HepG2 (cell line): ENCODE data around the gene TRPM5. TPM values are rescaled to one million over a fixed set of nuclear protein-coding genes. Genes with fewer than 3 reads are reported as not detected.
A peak's percentile ranks its signal among the peaks of the same experiment; 100 is the strongest.

Experiments
- HHEX ChIP-seq: IDR thresholded peaks from 2 replicates; pipeline ENCODE4 v1.6.1; 2016; ENCODE audit warnings: control low read depth
- MZF1 ChIP-seq: sonication (generic); formaldehyde crosslinking; IDR thresholded peaks from 2 replicates; pipeline ENCODE4 v1.8.1; 2023; ENCODE audit warnings: mild to moderate bottlenecking, missing genetic modification reagents, borderline replicate concordance
- SOX5 ChIP-seq: IDR thresholded peaks from 2 replicates; pipeline ENCODE4 v1.6.1; 2016; ENCODE audit warnings: borderline replicate concordance
- THYN1 ChIP-seq: sonication (generic); formaldehyde crosslinking; IDR thresholded peaks from 2 replicates; pipeline ENCODE4 v1.8.1; 2023; ENCODE audit warnings: low read depth, mild to moderate bottlenecking, moderate library complexity, missing genetic modification reagents, borderline replicate concordance
- TOE1 ChIP-seq: sonication (generic); formaldehyde crosslinking; IDR thresholded peaks from 2 replicates; pipeline ENCODE4 v1.4.0; 2020; ENCODE audit warnings: mild to moderate bottlenecking, missing genetic modification reagents
- ZBTB3 ChIP-seq: sonication (generic); formaldehyde crosslinking; IDR thresholded peaks from 2 replicates; pipeline ENCODE4 v1.4.0; 2020; ENCODE audit warnings: low read depth, mild to moderate bottlenecking, moderate library complexity, missing genetic modification reagents, borderline replicate concordance
- ZNF207 ChIP-seq: fragments of 450-650 bp; IDR thresholded peaks from 2 replicates; pipeline ENCODE4 v1.6.1; 2016; ENCODE audit warnings: antibody characterized with exemption, borderline replicate concordance
- ZNF24 ChIP-seq: fragments of 450-650 bp; IDR thresholded peaks from 2 replicates; pipeline ENCODE4 v1.6.1; 2017; ENCODE audit warnings: antibody characterized with exemption, mild to moderate bottlenecking
- ZNF577 ChIP-seq: sonication (generic); formaldehyde crosslinking; IDR thresholded peaks from 2 replicates; pipeline ENCODE4 v1.4.0; 2020; ENCODE audit warnings: mild to moderate bottlenecking, low read depth, missing genetic modification reagents, borderline replicate concordance
- ZSCAN20 ChIP-seq: sonication (generic); formaldehyde crosslinking; IDR thresholded peaks from 2 replicates; pipeline ENCODE4 v1.4.0; 2020; ENCODE audit warnings: missing genetic modification reagents, mild to moderate bottlenecking, borderline replicate concordance
- polyA plus RNA-seq, 8 experiments: library from polyadenylated mRNA; depleted of rRNA in 3 of 8; stranded (reverse) in 7 of 8; unstranded in 1 of 8; fragments of >200 nt; fragmentation: Illumina TruSeq in 4 of 8; extraction: Trizol in 4 of 8; gene quantifications; 2 replicates each; pipeline versions ENCODE4 v1.2.1 to v1.2.3, GENCODE V29; 2011 to 2016; ENCODE audit warnings: low read depth in 4 of 8, missing spikeins in 1 of 8, mixed read lengths in 1 of 8; ENCODE audit not compliant: insufficient read depth in 1 of 8
- total RNA-seq, 5 experiments: library from RNA; depleted of rRNA; stranded (reverse); fragments of >200 nt; fragmentation: Illumina TruSeq; extraction: Trizol; gene quantifications; 2 replicates each; pipeline ENCODE4 v1.2.3, GENCODE V29; 2016; ENCODE audit warnings: low read depth in 1 of 5
- TF ChIP-seq, protein P1 (sequence below): sonication (generic); formaldehyde crosslinking; IDR thresholded peaks from 2 replicates; pipeline ENCODE4 v1.9.0; 2021; ENCODE audit warnings: mild to moderate bottlenecking, missing genetic modification reagents
- TF ChIP-seq, protein P2 (sequence below): sonication (generic); formaldehyde crosslinking; IDR thresholded peaks from 2 replicates; pipeline ENCODE4 v1.5.0; 2020; ENCODE audit warnings: missing genetic modification reagents
- TF ChIP-seq, protein P3 (sequence below): sonication (generic); formaldehyde crosslinking; IDR thresholded peaks from 2 replicates; pipeline ENCODE4 v1.4.0; 2020; ENCODE audit warnings: missing genetic modification reagents, mild to moderate bottlenecking, borderline replicate concordance
- TF ChIP-seq, protein P4 (sequence below): sonication (generic); formaldehyde crosslinking; IDR thresholded peaks from 2 replicates; pipeline ENCODE4 v1.4.0; 2020; ENCODE audit warnings: mild to moderate bottlenecking, missing genetic modification reagents, borderline replicate concordance
- TF ChIP-seq, protein P5 (sequence below): sonication (generic); formaldehyde crosslinking; IDR thresholded peaks from 2 replicates; pipeline ENCODE4 v1.5.0; 2020; ENCODE audit warnings: mild to moderate bottlenecking, missing genetic modification reagents

The TRPM5 gene
- total and polyA plus RNA-seq, 2 of the 13 experiments (the other 11 are each of a cell fraction or from before 2014, with no cell fraction given), result 0.12 TPM; not detected in 1

DNA sequence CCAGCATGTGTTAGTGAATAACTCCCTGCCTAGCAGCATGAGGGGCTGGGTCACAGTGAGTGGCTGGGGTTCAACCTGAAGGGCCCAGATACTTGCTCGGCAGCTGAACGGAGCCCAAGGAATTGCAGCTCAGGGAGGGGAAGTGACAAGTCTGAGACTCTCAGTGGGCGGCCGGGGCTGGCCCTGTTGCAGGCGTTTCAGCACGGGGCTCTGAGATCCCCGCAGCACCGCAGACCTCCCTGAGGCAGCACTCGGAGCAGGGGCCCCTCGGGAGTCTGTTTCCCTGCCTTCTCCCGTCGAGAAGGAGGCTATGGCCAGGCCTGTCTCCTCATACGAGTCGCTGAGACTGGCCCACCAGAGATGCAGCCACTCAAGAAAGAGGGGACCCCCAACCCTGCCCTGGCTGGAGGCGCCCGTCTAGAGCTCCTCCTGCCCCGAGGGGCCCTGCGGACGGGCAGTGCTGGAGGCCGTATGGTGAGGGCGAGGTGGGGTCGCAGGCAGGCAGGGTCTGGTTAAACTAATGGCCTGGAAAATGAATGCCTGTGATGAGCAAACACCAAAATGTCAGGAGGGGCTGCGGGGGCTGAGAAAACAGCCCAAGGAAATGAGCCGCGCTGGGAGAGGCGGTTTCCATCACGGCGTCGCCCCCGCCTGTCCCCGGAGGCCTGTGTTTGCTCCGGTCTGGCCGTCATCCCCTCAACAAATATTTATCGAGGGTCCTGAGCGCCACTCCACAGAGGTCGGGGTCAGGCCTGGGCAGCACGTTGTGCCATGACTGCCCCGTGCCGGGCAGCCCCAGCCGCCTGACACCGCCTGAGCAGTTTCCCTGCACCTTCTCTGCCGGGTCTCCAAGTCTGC lies 34.5 kb downstream of the TRPM5 start (continued):
- TF ChIP-seq, protein P1, sequence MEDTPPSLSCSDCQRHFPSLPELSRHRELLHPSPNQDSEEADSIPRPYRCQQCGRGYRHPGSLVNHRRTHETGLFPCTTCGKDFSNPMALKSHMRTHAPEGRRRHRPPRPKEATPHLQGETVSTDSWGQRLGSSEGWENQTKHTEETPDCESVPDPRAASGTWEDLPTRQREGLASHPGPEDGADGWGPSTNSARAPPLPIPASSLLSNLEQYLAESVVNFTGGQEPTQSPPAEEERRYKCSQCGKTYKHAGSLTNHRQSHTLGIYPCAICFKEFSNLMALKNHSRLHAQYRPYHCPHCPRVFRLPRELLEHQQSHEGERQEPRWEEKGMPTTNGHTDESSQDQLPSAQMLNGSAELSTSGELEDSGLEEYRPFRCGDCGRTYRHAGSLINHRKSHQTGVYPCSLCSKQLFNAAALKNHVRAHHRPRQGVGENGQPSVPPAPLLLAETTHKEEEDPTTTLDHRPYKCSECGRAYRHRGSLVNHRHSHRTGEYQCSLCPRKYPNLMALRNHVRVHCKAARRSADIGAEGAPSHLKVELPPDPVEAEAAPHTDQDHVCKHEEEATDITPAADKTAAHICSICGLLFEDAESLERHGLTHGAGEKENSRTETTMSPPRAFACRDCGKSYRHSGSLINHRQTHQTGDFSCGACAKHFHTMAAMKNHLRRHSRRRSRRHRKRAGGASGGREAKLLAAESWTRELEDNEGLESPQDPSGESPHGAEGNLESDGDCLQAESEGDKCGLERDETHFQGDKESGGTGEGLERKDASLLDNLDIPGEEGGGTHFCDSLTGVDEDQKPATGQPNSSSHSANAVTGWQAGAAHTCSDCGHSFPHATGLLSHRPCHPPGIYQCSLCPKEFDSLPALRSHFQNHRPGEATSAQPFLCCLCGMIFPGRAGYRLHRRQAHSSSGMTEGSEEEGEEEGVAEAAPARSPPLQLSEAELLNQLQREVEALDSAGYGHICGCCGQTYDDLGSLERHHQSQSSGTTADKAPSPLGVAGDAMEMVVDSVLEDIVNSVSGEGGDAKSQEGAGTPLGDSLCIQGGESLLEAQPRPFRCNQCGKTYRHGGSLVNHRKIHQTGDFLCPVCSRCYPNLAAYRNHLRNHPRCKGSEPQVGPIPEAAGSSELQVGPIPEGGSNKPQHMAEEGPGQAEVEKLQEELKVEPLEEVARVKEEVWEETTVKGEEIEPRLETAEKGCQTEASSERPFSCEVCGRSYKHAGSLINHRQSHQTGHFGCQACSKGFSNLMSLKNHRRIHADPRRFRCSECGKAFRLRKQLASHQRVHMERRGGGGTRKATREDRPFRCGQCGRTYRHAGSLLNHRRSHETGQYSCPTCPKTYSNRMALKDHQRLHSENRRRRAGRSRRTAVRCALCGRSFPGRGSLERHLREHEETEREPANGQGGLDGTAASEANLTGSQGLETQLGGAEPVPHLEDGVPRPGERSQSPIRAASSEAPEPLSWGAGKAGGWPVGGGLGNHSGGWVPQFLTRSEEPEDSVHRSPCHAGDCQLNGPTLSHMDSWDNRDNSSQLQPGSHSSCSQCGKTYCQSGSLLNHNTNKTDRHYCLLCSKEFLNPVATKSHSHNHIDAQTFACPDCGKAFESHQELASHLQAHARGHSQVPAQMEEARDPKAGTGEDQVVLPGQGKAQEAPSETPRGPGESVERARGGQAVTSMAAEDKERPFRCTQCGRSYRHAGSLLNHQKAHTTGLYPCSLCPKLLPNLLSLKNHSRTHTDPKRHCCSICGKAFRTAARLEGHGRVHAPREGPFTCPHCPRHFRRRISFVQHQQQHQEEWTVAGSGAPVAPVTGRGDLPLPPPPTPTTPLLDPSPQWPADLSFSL (CRISPR knock-in tag), result no peak
- TF ChIP-seq, protein P2, sequence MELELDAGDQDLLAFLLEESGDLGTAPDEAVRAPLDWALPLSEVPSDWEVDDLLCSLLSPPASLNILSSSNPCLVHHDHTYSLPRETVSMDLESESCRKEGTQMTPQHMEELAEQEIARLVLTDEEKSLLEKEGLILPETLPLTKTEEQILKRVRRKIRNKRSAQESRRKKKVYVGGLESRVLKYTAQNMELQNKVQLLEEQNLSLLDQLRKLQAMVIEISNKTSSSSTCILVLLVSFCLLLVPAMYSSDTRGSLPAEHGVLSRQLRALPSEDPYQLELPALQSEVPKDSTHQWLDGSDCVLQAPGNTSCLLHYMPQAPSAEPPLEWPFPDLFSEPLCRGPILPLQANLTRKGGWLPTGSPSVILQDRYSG (CRISPR knock-in tag), result no peak
- TF ChIP-seq, protein P3, sequence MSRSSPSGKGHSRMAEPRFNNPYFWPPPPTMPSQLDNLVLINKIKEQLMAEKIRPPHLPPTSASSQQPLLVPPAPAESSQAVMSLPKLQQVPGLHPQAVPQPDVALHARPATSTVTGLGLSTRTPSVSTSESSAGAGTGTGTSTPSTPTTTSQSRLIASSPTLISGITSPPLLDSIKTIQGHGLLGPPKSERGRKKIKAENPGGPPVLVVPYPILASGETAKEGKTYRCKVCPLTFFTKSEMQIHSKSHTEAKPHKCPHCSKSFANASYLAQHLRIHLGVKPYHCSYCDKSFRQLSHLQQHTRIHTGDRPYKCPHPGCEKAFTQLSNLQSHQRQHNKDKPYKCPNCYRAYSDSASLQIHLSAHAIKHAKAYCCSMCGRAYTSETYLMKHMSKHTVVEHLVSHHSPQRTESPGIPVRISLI (CRISPR knock-in tag), result no peak
- TF ChIP-seq MZF1 (CRISPR knock-in tag) (no peak), ZNF24 (no peak), ZNF207 (no peak), ZNF577 (CRISPR knock-in tag) (no peak), ZSCAN20 (CRISPR knock-in tag) (no peak), SOX5 (peak; percentile 50; the same call in 1 of the 2 replicates), THYN1 (CRISPR knock-in tag) (no peak), TOE1 (CRISPR knock-in tag) (no peak), HHEX (no peak), ZBTB3 (no peak)
- TF ChIP-seq, protein P4, sequence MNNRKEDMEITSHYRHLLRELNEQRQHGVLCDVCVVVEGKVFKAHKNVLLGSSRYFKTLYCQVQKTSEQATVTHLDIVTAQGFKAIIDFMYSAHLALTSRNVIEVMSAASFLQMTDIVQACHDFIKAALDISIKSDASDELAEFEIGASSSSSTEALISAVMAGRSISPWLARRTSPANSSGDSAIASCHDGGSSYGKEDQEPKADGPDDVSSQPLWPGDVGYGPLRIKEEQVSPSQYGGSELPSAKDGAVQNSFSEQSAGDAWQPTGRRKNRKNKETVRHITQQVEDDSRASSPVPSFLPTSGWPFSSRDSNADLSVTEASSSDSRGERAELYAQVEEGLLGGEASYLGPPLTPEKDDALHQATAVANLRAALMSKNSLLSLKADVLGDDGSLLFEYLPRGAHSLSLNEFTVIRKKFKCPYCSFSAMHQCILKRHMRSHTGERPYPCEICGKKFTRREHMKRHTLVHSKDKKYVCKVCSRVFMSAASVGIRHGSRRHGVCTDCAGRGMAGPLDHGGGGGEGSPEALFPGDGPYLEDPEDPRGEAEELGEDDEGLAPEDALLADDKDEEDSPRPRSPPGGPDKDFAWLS, result no peak
- TF ChIP-seq, protein P5, sequence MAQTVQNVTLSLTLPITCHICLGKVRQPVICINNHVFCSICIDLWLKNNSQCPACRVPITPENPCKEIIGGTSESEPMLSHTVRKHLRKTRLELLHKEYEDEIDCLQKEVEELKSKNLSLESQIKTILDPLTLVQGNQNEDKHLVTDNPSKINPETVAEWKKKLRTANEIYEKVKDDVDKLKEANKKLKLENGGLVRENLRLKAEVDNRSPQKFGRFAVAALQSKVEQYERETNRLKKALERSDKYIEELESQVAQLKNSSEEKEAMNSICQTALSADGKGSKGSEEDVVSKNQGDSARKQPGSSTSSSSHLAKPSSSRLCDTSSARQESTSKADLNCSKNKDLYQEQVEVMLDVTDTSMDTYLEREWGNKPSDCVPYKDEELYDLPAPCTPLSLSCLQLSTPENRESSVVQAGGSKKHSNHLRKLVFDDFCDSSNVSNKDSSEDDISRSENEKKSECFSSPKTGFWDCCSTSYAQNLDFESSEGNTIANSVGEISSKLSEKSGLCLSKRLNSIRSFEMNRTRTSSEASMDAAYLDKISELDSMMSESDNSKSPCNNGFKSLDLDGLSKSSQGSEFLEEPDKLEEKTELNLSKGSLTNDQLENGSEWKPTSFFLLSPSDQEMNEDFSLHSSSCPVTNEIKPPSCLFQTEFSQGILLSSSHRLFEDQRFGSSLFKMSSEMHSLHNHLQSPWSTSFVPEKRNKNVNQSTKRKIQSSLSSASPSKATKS, result no peak
